Fibroblast of lung (primary cell): ENCODE measurements around the gene PACSIN2. TPM values are rescaled to one million over a fixed set of nuclear protein-coding genes. Genes with fewer than 3 reads are reported as not detected.

Source experiments
- DNase-seq, 2 donors: peaks; one replicate each; pipeline versions ENCODE4 v3.0.0 to v3.0.0-alpha.2; 2010; ENCODE audit warnings: low read depth in 2 of 2
- H2AFZ ChIP-seq: 2 replicates; pipeline ENCODE4 v1.5.1; 2012; ENCODE audit warnings: low read length, control low read depth, inconsistent platforms
- H3K27ac ChIP-seq: 2 replicates; pipeline ENCODE4 v1.5.1; 2011; ENCODE audit warnings: low read length, control low read depth; ENCODE audit not compliant: insufficient read depth
- H3K27me3 ChIP-seq: 2 replicates; pipeline ENCODE4 v1.5.1; 2011; ENCODE audit warnings: mild to moderate bottlenecking, low read length; ENCODE audit not compliant: control insufficient read depth, insufficient read depth
- H3K36me3 ChIP-seq: 2 replicates; pipeline ENCODE4 v1.5.1; 2011; ENCODE audit warnings: low read length; ENCODE audit not compliant: control insufficient read depth, insufficient read depth
- H3K4me1 ChIP-seq: 2 replicates; pipeline ENCODE4 v1.5.1; 2011; ENCODE audit warnings: low read length; ENCODE audit not compliant: control insufficient read depth, insufficient read depth; ENCODE audit errors: extremely low read depth
- H3K4me2 ChIP-seq: 2 replicates; pipeline ENCODE4 v1.5.1; 2011; ENCODE audit warnings: low read length, control low read depth; ENCODE audit not compliant: insufficient read depth; ENCODE audit errors: extremely low read depth
- H3K4me3 ChIP-seq, 4 experiments: fragments of 200-600 bp in 1 of 4; sonication (generic) in 1 of 4; replicated peaks in 1 of 4; 2 replicates each; pipeline ENCODE4 v1.5.1; 2011 to 2016; ENCODE audit warnings: low read length in 4 of 4, low read depth in 3 of 4, mild to moderate bottlenecking in 3 of 4, control low read depth in 2 of 4, inconsistent platforms in 1 of 4, mixed read lengths in 1 of 4; ENCODE audit not compliant: insufficient read depth in 1 of 4; ENCODE audit errors: control extremely low read depth in 1 of 4
- H3K79me2 ChIP-seq: 2 replicates; pipeline ENCODE4 v1.5.1; 2012; ENCODE audit warnings: mild to moderate bottlenecking, low read length, inconsistent platforms; ENCODE audit not compliant: control insufficient read depth, insufficient read depth
- H3K9ac ChIP-seq: 2 replicates; pipeline ENCODE4 v1.5.1; 2011; ENCODE audit warnings: mild to moderate bottlenecking, low read length, control low read depth; ENCODE audit not compliant: insufficient read depth
- H3K9me3 ChIP-seq: 2 replicates; pipeline ENCODE4 v1.5.1; 2012; ENCODE audit warnings: low read depth, low read length; ENCODE audit not compliant: control insufficient read depth, insufficient read depth
- H4K20me1 ChIP-seq: 2 replicates; pipeline ENCODE4 v1.5.1; 2011; ENCODE audit warnings: low read length; ENCODE audit not compliant: control insufficient read depth, insufficient read depth; ENCODE audit errors: extremely low read depth
- EZH2 ChIP-seq: IDR thresholded peaks from 2 replicates; pipeline ENCODE4 v1.5.1; 2012; ENCODE audit warnings: low read length, control low read depth, mild to moderate bottlenecking; ENCODE audit errors: missing control alignments
- polyA plus RNA-seq, 2 donors: library from polyadenylated mRNA; depleted of rRNA in 1 of 2; stranded (reverse) in 1 of 2; unstranded in 1 of 2; fragments of >200 nt; gene quantifications; 2 replicates each; pipeline ENCODE4 v1.2.1, GENCODE V29; 2011 to 2012; ENCODE audit warnings: missing spikeins in 1 of 2
- total RNA-seq: library from RNA; depleted of rRNA; stranded (reverse); fragments of >200 nt; gene quantifications from 2 replicates; pipeline ENCODE4 v1.2.1, GENCODE V29; 2014
- TF ChIP-seq, protein P1 (sequence below), 2 donors: IDR thresholded peaks in 1 of 2; conservative IDR thresholded peaks in 1 of 2; 1 replicate in 1 of 2; 2 replicates in 1 of 2; pipeline ENCODE4 v1.5.1; 2011 to 2012; ENCODE audit warnings: low read length in 2 of 2, control low read depth in 1 of 2, inconsistent platforms in 1 of 2, low read depth in 1 of 2, mild to moderate bottlenecking in 1 of 2

The PACSIN2 gene
- total and polyA plus RNA-seq, 2 donors (not counting 1 experiment from before 2014, with no cell fraction given) = 30.1 to 41.4 TPM

DNA sequence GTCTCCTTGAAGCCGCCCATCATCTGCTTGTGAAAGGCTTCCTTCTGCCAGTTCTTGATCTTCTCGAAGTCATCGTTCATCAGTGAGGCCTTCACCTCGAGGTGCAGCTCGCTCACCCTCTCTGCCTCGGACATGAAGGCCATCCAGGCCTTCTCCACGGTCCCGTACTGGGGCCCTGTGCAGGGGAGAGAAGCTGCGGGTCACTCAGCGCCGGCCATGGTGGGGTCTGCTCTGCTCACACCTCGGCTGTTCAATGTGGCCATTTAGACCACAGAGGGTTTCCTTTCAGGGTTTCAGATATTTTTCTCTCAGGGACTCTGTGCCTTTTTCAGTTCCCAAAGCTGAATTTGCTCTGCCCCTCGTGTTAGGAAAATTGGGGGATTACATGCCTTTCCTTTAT is 123.9 kb downstream of the PACSIN2 start:
- Histone ChIP-seq H3K27me3 (no peaks in the 10 kb centered on the region), H3K36me3 (peaks cover 14% of the 10 kb centered on the region), H3K9ac (no peak overlapping the region), H3K9me3 (no peaks in the 10 kb centered on the region), H3K79me2 (no peaks in the 10 kb centered on the region), H3K4me1 (no peaks in the 10 kb centered on the region), H3K4me3 (no peak overlapping the region), H3K27ac (no peak overlapping the region), H4K20me1 (no peaks in the 10 kb centered on the region), H2AFZ (no peak overlapping the region), H3K4me2 (no peak overlapping the region)
- DNase-seq = no peak
- no peak for TF ChIP-seq EZH2
- TF ChIP-seq, protein P1, sequence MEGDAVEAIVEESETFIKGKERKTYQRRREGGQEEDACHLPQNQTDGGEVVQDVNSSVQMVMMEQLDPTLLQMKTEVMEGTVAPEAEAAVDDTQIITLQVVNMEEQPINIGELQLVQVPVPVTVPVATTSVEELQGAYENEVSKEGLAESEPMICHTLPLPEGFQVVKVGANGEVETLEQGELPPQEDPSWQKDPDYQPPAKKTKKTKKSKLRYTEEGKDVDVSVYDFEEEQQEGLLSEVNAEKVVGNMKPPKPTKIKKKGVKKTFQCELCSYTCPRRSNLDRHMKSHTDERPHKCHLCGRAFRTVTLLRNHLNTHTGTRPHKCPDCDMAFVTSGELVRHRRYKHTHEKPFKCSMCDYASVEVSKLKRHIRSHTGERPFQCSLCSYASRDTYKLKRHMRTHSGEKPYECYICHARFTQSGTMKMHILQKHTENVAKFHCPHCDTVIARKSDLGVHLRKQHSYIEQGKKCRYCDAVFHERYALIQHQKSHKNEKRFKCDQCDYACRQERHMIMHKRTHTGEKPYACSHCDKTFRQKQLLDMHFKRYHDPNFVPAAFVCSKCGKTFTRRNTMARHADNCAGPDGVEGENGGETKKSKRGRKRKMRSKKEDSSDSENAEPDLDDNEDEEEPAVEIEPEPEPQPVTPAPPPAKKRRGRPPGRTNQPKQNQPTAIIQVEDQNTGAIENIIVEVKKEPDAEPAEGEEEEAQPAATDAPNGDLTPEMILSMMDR (conservative IDR thresholded peaks at IDR 0.05 in 1 of 2, IDR thresholded peaks at IDR 0.05 in 1 of 2; ENCODE audit: low read depth in 1 of 2, low read length in 2 of 2) = no peak

DNA sequence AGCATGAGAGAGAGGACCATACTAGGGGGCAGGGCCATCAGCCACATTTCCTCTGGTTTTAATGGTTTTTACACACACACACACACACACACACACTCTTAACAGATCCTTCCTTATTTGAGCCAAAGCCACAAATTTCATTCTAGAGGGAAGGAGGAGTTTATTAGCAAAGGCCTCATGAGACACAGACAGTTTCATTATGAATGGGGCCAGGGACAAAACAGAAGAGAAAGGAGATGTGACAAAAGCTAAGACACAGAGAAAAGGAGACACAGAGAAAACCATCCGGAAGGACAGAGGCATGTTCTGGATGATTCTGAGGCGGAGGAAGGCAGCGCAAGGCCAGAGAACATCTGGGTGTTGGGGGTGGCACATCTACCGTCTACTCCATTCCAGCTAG is 125.6 kb downstream of the PACSIN2 start:
- H4K20me1 ChIP-seq = no peaks in the 10 kb centered on the region
- H3K9ac ChIP-seq = no peak overlapping the region

GRCh38 chr22:42887523-42888507 is 127.1 kb downstream of the PACSIN2 start:
- Histone ChIP-seq H4K20me1 (no peaks in the 10 kb centered on the region), H3K36me3 (peaks cover 18% of the 10 kb centered on the region), H3K4me3 (no peak overlapping the region), H3K4me1 (no peaks in the 10 kb centered on the region), H3K27me3 (no peaks in the 10 kb centered on the region), H3K27ac (no peak overlapping the region), H2AFZ (no peak overlapping the region), H3K9me3 (no peaks in the 10 kb centered on the region), H3K4me2 (no peak overlapping the region), H3K79me2 (no peaks in the 10 kb centered on the region), H3K9ac (no peak overlapping the region)
- TF ChIP-seq EZH2 = no peak
- TF ChIP-seq, protein P1 (conservative IDR thresholded peaks at IDR 0.05 in 1 of 2, IDR thresholded peaks at IDR 0.05 in 1 of 2; ENCODE audit: low read depth in 1 of 2, low read length in 2 of 2) = no peak
- DNase-seq = no peak

More for the DNA sequence above, 125.6 kb downstream of the PACSIN2 start:
- Histone ChIP-seq H3K4me2 (no peak overlapping the region), H3K27me3 (no peaks in the 10 kb centered on the region), H3K4me1 (no peaks in the 10 kb centered on the region), H2AFZ (no peak overlapping the region), H3K9me3 (no peaks in the 10 kb centered on the region), H3K79me2 (no peaks in the 10 kb centered on the region), H3K36me3 (peaks cover 17% of the 10 kb centered on the region), H3K27ac (no peak overlapping the region), H3K4me3 (no peak overlapping the region)
- no peak for DNase-seq
- TF ChIP-seq, protein P1 (conservative IDR thresholded peaks at IDR 0.05 in 1 of 2, IDR thresholded peaks at IDR 0.05 in 1 of 2; ENCODE audit: low read depth in 1 of 2, low read length in 2 of 2) = no peak
- no peak for TF ChIP-seq EZH2
